ENCODE data around the gene GPX6.
"Not testable (repeated sequence)": the region's sequence is repeated elsewhere in the genome, so short reads cannot be mapped to it uniquely, and the experiment has no call there.

GPX6 gene

DNA sequence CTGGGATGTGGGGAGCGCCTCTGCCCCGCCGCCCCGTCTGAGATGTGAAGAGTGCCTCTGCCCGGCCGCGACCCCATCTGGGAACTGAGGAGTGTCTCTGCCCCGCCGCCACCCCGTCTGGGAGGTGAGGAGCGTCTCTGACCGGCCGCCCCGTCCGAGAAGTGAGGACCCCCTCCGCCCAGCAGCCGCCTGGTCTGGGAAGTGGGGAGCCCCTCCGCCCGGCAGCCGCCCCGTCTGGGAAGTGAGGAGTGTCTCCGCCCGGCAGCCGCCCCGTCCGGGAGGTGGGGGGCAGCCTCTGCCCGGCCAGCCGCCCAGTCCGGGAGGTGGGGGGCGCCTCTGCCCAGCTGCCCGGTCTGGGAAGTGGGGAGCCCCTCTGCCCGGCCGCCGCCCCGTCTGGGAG, 13.5 kb downstream of the GPX6 start:
- H4K91ac ChIP-seq (ENCODE audit: low read depth, low read length, poor library complexity); H3K4me1 ChIP-seq (ENCODE audit: control insufficient read depth in 2 of 2, insufficient read depth in 1 of 2, low read depth in 1 of 2, low read length in 2 of 2); H3K4me2 ChIP-seq (ENCODE audit: insufficient read depth, low read length, poor library complexity, severe bottlenecking); H3K18ac ChIP-seq (ENCODE audit: low read length); H3K9ac ChIP-seq (ENCODE audit: low read depth, low read length, poor library complexity); H2BK12ac ChIP-seq (ENCODE audit: low read length); DNase-seq (ENCODE audit: low spot score); H2BK5ac ChIP-seq (ENCODE audit: low read length); H2BK15ac ChIP-seq (ENCODE audit: low read length); H2AFZ ChIP-seq (ENCODE audit: low read length); H3K36me3 ChIP-seq (replicated peaks in 1 of 2; ENCODE audit: control insufficient read depth in 2 of 2, insufficient read depth in 2 of 2, low read length in 2 of 2); H3K27me3 ChIP-seq (ENCODE audit: control insufficient read depth in 3 of 3, insufficient read depth in 3 of 3, low read depth in 1 of 3, low read length in 3 of 3); H3K4ac ChIP-seq (ENCODE audit: low read length); H3K4me3 ChIP-seq (ENCODE audit: low read length in 2 of 2); H2AK5ac ChIP-seq (ENCODE audit: low read depth, low read length); H3K9me3 ChIP-seq (replicated peaks in 1 of 2; ENCODE audit: control insufficient read depth in 2 of 2, insufficient read depth in 1 of 2, low read depth in 1 of 2, low read length in 2 of 2); H3K79me1 ChIP-seq (ENCODE audit: low read depth, low read length); H2BK120ac ChIP-seq (ENCODE audit: low read depth, low read length); H3K23ac ChIP-seq (ENCODE audit: low read depth, low read length, poor library complexity); H3K27ac ChIP-seq (replicated peaks; ENCODE audit: low read length); H4K8ac ChIP-seq (ENCODE audit: low read depth, low read length); H3K14ac ChIP-seq (ENCODE audit: low read length): not testable (repeated sequence)
- no CpG with 5 or more reads among the region's 35 CpGs for WGBS, 2 donors (ENCODE audit: extremely low coverage in 2 of 2, insufficient read length in 2 of 2, insufficient replicate concordance in 1 of 2)

DNA sequence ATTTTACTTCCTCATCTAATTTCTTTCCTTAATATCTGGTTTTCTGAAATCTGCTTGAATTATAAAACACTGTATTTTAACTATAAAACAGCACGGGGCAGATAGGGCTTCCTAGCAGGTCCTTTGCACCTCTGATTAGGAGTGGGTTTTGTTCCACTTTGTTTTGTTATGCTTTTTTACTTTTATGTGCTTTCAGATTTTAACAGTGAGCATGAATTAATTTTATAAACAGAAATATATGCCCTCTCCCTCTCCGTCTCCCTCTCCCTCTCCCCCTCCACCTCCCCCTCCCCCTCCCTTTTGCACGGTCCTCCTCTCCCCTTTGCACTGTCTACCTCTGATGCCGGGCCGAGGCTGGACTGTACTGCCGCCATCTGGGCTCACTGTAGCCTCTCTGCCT, 14.3 kb downstream of the GPX6 start:
- no peak overlapping the region for H2BK12ac ChIP-seq (ENCODE audit: low read length)
- H3K4me1 ChIP-seq (ENCODE audit: control insufficient read depth in 2 of 2, insufficient read depth in 1 of 2, low read depth in 1 of 2, low read length in 2 of 2) = peaks cover under 1 to 5% of the 10 kb centered on the region in 2 donors
- no peak overlapping the region for H3K27ac ChIP-seq (replicated peaks; ENCODE audit: low read length)
- no peak overlapping the region for H3K18ac ChIP-seq (ENCODE audit: low read length)
- H2BK120ac ChIP-seq (ENCODE audit: low read depth, low read length) = no peak overlapping the region
- H3K27me3 ChIP-seq (ENCODE audit: control insufficient read depth in 3 of 3, insufficient read depth in 3 of 3, low read depth in 1 of 3, low read length in 3 of 3) = peaks cover 0 to 4% (median 0%) of the 10 kb centered on the region in 3 experiments
- H2BK15ac ChIP-seq (ENCODE audit: low read length) = no peak overlapping the region
- H3K4me3 ChIP-seq (ENCODE audit: low read length in 2 of 2) = no peak overlapping the region
- H3K23ac ChIP-seq (ENCODE audit: low read depth, low read length, poor library complexity) = no peak overlapping the region
- H3K9me3 ChIP-seq (replicated peaks in 1 of 2; ENCODE audit: control insufficient read depth in 2 of 2, insufficient read depth in 1 of 2, low read depth in 1 of 2, low read length in 2 of 2) = no peaks in the 10 kb centered on the region
- no peak overlapping the region for H3K9ac ChIP-seq (ENCODE audit: low read depth, low read length, poor library complexity)
- H2AFZ ChIP-seq (ENCODE audit: low read length) = no peak overlapping the region
- no peak overlapping the region for H2BK5ac ChIP-seq (ENCODE audit: low read length)
- no peak overlapping the region for H3K14ac ChIP-seq (ENCODE audit: low read length)
- H2AK5ac ChIP-seq (ENCODE audit: low read depth, low read length) = no peak overlapping the region
- H3K4me2 ChIP-seq (ENCODE audit: insufficient read depth, low read length, poor library complexity, severe bottlenecking) = no peak overlapping the region
- no peak overlapping the region for H4K91ac ChIP-seq (ENCODE audit: low read depth, low read length, poor library complexity)
- H3K36me3 ChIP-seq (replicated peaks in 1 of 2; ENCODE audit: control insufficient read depth in 2 of 2, insufficient read depth in 2 of 2, low read length in 2 of 2) = no peaks in the 10 kb centered on the region
- H4K8ac ChIP-seq (ENCODE audit: low read depth, low read length) = no peak overlapping the region
- WGBS, 2 donors (ENCODE audit: extremely low coverage in 2 of 2, insufficient read length in 2 of 2, insufficient replicate concordance in 1 of 2) = no CpG with 5 or more reads among the region's 6 CpGs
- no peaks in the 10 kb centered on the region for H3K79me1 ChIP-seq (ENCODE audit: low read depth, low read length)
- no peak overlapping the region for H3K4ac ChIP-seq (ENCODE audit: low read length)
- no peak for DNase-seq (ENCODE audit: low spot score)

DNA sequence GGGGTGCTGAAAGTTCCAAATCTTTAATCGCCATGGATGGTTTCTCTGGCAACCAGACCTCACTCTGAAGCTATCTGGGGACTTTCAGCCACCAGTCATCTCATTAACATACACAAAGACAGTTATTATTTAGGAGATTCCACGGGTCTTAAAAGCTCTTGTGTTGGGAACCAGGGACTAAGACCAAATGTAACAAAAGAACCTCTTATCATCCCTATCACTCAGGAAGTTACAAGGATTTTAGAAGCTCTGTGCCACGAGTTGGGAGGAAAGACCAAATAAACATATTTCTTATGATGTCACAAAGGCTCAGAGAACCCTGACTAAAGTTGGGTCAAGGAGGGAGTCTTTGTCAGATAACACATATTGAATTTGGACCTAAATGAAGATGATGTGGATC, 17.7 kb downstream of the GPX6 start:
- Histone ChIP-seq H2BK12ac (ENCODE audit: low read length) (no peak overlapping the region), H2AK5ac (ENCODE audit: low read depth, low read length) (no peak overlapping the region), H2BK5ac (ENCODE audit: low read length) (no peak overlapping the region), H3K4me3 (ENCODE audit: low read length in 2 of 2) (no peak overlapping the region), H3K9ac (ENCODE audit: low read depth, low read length, poor library complexity) (no peak overlapping the region), H3K23ac (ENCODE audit: low read depth, low read length, poor library complexity) (no peak overlapping the region), H3K14ac (ENCODE audit: low read length) (no peak overlapping the region), H3K27ac (replicated peaks; ENCODE audit: low read length) (no peak overlapping the region), H4K8ac (ENCODE audit: low read depth, low read length) (no peak overlapping the region), H3K27me3 (ENCODE audit: control insufficient read depth in 3 of 3, insufficient read depth in 3 of 3, low read depth in 1 of 3, low read length in 3 of 3) (peaks cover 0 to 6% (median 0%) of the 10 kb centered on the region in 3 experiments), H2BK15ac (ENCODE audit: low read length) (no peak overlapping the region), H2AFZ (ENCODE audit: low read length) (no peak overlapping the region), H3K79me1 (ENCODE audit: low read depth, low read length) (no peaks in the 10 kb centered on the region), H4K91ac (ENCODE audit: low read depth, low read length, poor library complexity) (no peak overlapping the region), H3K4me2 (ENCODE audit: insufficient read depth, low read length, poor library complexity, severe bottlenecking) (no peak overlapping the region), H3K4me1 (ENCODE audit: control insufficient read depth in 2 of 2, insufficient read depth in 1 of 2, low read depth in 1 of 2, low read length in 2 of 2) (peaks cover 0 to 5% of the 10 kb centered on the region in 2 donors), H3K4ac (ENCODE audit: low read length) (no peak overlapping the region), H3K18ac (ENCODE audit: low read length) (no peak overlapping the region), H3K9me3 (replicated peaks in 1 of 2; ENCODE audit: control insufficient read depth in 2 of 2, insufficient read depth in 1 of 2, low read depth in 1 of 2, low read length in 2 of 2) (no peaks in the 10 kb centered on the region), H2BK120ac (ENCODE audit: low read depth, low read length) (no peak overlapping the region), H3K36me3 (replicated peaks in 1 of 2; ENCODE audit: control insufficient read depth in 2 of 2, insufficient read depth in 2 of 2, low read length in 2 of 2) (no peaks in the 10 kb centered on the region)
- WGBS, 2 donors (ENCODE audit: extremely low coverage in 2 of 2, insufficient read length in 2 of 2, insufficient replicate concordance in 1 of 2) = no CpG with 5 or more reads among the region's 3 CpGs
- no peak for DNase-seq (ENCODE audit: low spot score)

DNA sequence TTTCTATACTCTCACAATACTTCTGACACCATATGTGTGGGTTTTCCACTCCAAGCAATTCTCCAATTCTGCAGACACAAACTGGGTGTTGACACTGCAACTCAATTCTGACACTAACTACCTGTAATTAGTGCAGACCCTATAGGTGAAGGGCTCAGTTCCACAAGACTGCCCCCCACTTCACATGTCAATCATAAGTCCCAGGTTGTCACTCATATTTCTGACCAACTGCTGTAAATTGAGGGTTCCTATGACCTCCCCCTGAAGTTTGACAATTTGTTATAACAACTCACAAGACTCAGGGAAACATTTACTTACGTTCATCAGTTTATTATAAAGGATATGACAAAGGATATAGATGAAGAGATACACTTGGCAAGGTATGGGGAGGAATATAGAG, 18.3 kb downstream of the GPX6 start:
- no peak overlapping the region for H3K4ac ChIP-seq (ENCODE audit: low read length)
- peaks cover 0 to 5% of the 10 kb centered on the region in 2 donors for H3K4me1 ChIP-seq (ENCODE audit: control insufficient read depth in 2 of 2, insufficient read depth in 1 of 2, low read depth in 1 of 2, low read length in 2 of 2)
- DNase-seq (ENCODE audit: low spot score) = no peak
- H3K27me3 ChIP-seq (ENCODE audit: control insufficient read depth in 3 of 3, insufficient read depth in 3 of 3, low read depth in 1 of 3, low read length in 3 of 3) = peaks cover 0 to 6% (median 0%) of the 10 kb centered on the region in 3 experiments
- H4K8ac ChIP-seq (ENCODE audit: low read depth, low read length) = no peak overlapping the region
- H2BK12ac ChIP-seq (ENCODE audit: low read length) = no peak overlapping the region
- no peaks in the 10 kb centered on the region for H3K79me1 ChIP-seq (ENCODE audit: low read depth, low read length)
- H4K91ac ChIP-seq (ENCODE audit: low read depth, low read length, poor library complexity) = no peak overlapping the region
- no peaks in the 10 kb centered on the region for H3K36me3 ChIP-seq (replicated peaks in 1 of 2; ENCODE audit: control insufficient read depth in 2 of 2, insufficient read depth in 2 of 2, low read length in 2 of 2)
- no peak overlapping the region for H2BK120ac ChIP-seq (ENCODE audit: low read depth, low read length)
- H3K4me3 ChIP-seq (ENCODE audit: low read length in 2 of 2) = no peak overlapping the region
- no peak overlapping the region for H3K23ac ChIP-seq (ENCODE audit: low read depth, low read length, poor library complexity)
- no peak overlapping the region for H2AK5ac ChIP-seq (ENCODE audit: low read depth, low read length)
- H2AFZ ChIP-seq (ENCODE audit: low read length) = no peak overlapping the region
- H3K27ac ChIP-seq (replicated peaks; ENCODE audit: low read length) = no peak overlapping the region
- H2BK15ac ChIP-seq (ENCODE audit: low read length) = no peak overlapping the region
- no peak overlapping the region for H3K14ac ChIP-seq (ENCODE audit: low read length)
- H3K18ac ChIP-seq (ENCODE audit: low read length) = no peak overlapping the region
- no peak overlapping the region for H3K9ac ChIP-seq (ENCODE audit: low read depth, low read length, poor library complexity)
- no peaks in the 10 kb centered on the region for H3K9me3 ChIP-seq (replicated peaks in 1 of 2; ENCODE audit: control insufficient read depth in 2 of 2, insufficient read depth in 1 of 2, low read depth in 1 of 2, low read length in 2 of 2)
- no CpG with 5 or more reads among the region's 1 CpG for WGBS, 2 donors (ENCODE audit: extremely low coverage in 2 of 2, insufficient read length in 2 of 2, insufficient replicate concordance in 1 of 2)
- H3K4me2 ChIP-seq (ENCODE audit: insufficient read depth, low read length, poor library complexity, severe bottlenecking) = no peak overlapping the region
- no peak overlapping the region for H2BK5ac ChIP-seq (ENCODE audit: low read length)

All from neuronal stem cell (in vitro differentiated cells).